Measurements from ENCODE around the gene PAX7. TPM values are rescaled to one million over a fixed set of nuclear protein-coding genes. Genes with fewer than 3 reads are reported as not detected.

The PAX7 gene
- total RNA-seq, 1 donor from 2014 or later = 0.05 TPM

- Histone ChIP-seq H3K27ac (ENCODE audit: low read depth, low read length) (no peak overlapping the region), H3K9ac (ENCODE audit: low read length) (no peak overlapping the region), H3K36me3 (ENCODE audit: insufficient read depth, low read length) (no peaks in the 10 kb centered on the region), H3K9me3 (ENCODE audit: insufficient read depth, low read depth, low read length) (no peaks in the 10 kb centered on the region), H3K79me2 (ENCODE audit: insufficient read depth, low read length) (no peaks in the 10 kb centered on the region), H3K4me1 (ENCODE audit: insufficient read depth, low read length) (no peaks in the 10 kb centered on the region), H3K27me3 (ENCODE audit: insufficient read depth, low read length) (peaks cover 66% of the 10 kb centered on the region), H3K4me3 (ENCODE audit: insufficient read depth, low read depth, low read length) (no peak overlapping the region), H4K20me1 (ENCODE audit: insufficient read depth, low read length) (no peaks in the 10 kb centered on the region), H3K4me2 (ENCODE audit: low read length) (no peak overlapping the region), H2AFZ (ENCODE audit: low read depth, low read length) (no peak overlapping the region)
- H3K36me3 Mint-ChIP-seq (ENCODE audit: low read depth, unreplicated experiment) = no peaks in the 10 kb centered on the region
- TF ChIP-seq EZH2 (IDR thresholded peaks at IDR 0.05; ENCODE audit: insufficient read depth, low read length) (no peak), CTCF (IDR thresholded peaks at IDR 0.05; ENCODE audit: insufficient read depth, low read depth, low read length) (no peak)
- FAIRE-seq (no peak), DNase-seq (ENCODE audit: low read depth) (no peak)
- H3K4me1 Mint-ChIP-seq (ENCODE audit: low read depth, unreplicated experiment) = peaks cover 7% of the 10 kb centered on the region
- peaks cover 12% of the 10 kb centered on the region for H3K9me3 Mint-ChIP-seq (ENCODE audit: unreplicated experiment)
- peaks cover 81% of the 10 kb centered on the region for H3K27me3 Mint-ChIP-seq (ENCODE audit: low read depth, unreplicated experiment)
- H3K27ac Mint-ChIP-seq (ENCODE audit: unreplicated experiment) = peak overlapping the region; percentile 75
- H3K4me3 Mint-ChIP-seq (ENCODE audit: unreplicated experiment) = no peak overlapping the region
These were observed 14.5 kb downstream of the PAX7 start for GRCh38 chr1:18644973-18645746.

- peaks cover 12% of the 10 kb centered on the region for H3K9me3 Mint-ChIP-seq (ENCODE audit: unreplicated experiment)
- Histone ChIP-seq H3K9me3 (ENCODE audit: insufficient read depth, low read depth, low read length) (no peaks in the 10 kb centered on the region), H4K20me1 (ENCODE audit: insufficient read depth, low read length) (no peaks in the 10 kb centered on the region), H3K27ac (ENCODE audit: low read depth, low read length) (no peak overlapping the region), H3K9ac (ENCODE audit: low read length) (no peak overlapping the region), H3K36me3 (ENCODE audit: insufficient read depth, low read length) (no peaks in the 10 kb centered on the region), H3K4me1 (ENCODE audit: insufficient read depth, low read length) (no peaks in the 10 kb centered on the region), H3K27me3 (ENCODE audit: insufficient read depth, low read length) (peaks cover 68% of the 10 kb centered on the region), H3K4me3 (ENCODE audit: insufficient read depth, low read depth, low read length) (no peak overlapping the region), H3K4me2 (ENCODE audit: low read length) (no peak overlapping the region), H3K79me2 (ENCODE audit: insufficient read depth, low read length) (no peaks in the 10 kb centered on the region), H2AFZ (ENCODE audit: low read depth, low read length) (no peak overlapping the region)
- H3K27me3 Mint-ChIP-seq (ENCODE audit: low read depth, unreplicated experiment) = peaks cover 82% of the 10 kb centered on the region
- H3K4me3 Mint-ChIP-seq (ENCODE audit: unreplicated experiment) = no peak overlapping the region
- peaks cover 9% of the 10 kb centered on the region for H3K4me1 Mint-ChIP-seq (ENCODE audit: low read depth, unreplicated experiment)
- DNase-seq (ENCODE audit: low read depth) (no peak), FAIRE-seq (no peak)
- peak overlapping the region; percentile 59 for H3K27ac Mint-ChIP-seq (ENCODE audit: unreplicated experiment)
- TF ChIP-seq EZH2 (IDR thresholded peaks at IDR 0.05; ENCODE audit: insufficient read depth, low read length) (no peak), CTCF (IDR thresholded peaks at IDR 0.05; ENCODE audit: insufficient read depth, low read depth, low read length) (no peak)
- no peaks in the 10 kb centered on the region for H3K36me3 Mint-ChIP-seq (ENCODE audit: low read depth, unreplicated experiment)
These were observed 15.1 kb downstream of the PAX7 start for GRCh38 chr1:18645747-18646090.

- Mint-ChIP-seq H3K27me3 (ENCODE audit: low read depth, unreplicated experiment) (peaks cover 82% of the 10 kb centered on the region), H3K27ac (ENCODE audit: unreplicated experiment) (peak overlapping the region; percentile 59), H3K9me3 (ENCODE audit: unreplicated experiment) (peaks cover 9% of the 10 kb centered on the region), H3K4me3 (ENCODE audit: unreplicated experiment) (no peak overlapping the region), H3K36me3 (ENCODE audit: low read depth, unreplicated experiment) (no peaks in the 10 kb centered on the region), H3K4me1 (ENCODE audit: low read depth, unreplicated experiment) (peaks cover 9% of the 10 kb centered on the region)
- DNase-seq (ENCODE audit: low read depth) = no peak
- no peaks in the 10 kb centered on the region for H3K4me1 ChIP-seq (ENCODE audit: insufficient read depth, low read length)
- TF ChIP-seq EZH2 (IDR thresholded peaks at IDR 0.05; ENCODE audit: insufficient read depth, low read length) (peak; percentile 68), CTCF (IDR thresholded peaks at IDR 0.05; ENCODE audit: insufficient read depth, low read depth, low read length) (no peak)
- no peak overlapping the region for H3K9ac ChIP-seq (ENCODE audit: low read length)
- FAIRE-seq = no peak
- H3K36me3 ChIP-seq (ENCODE audit: insufficient read depth, low read length) = no peaks in the 10 kb centered on the region
- no peaks in the 10 kb centered on the region for H3K9me3 ChIP-seq (ENCODE audit: insufficient read depth, low read depth, low read length)
- H3K27ac ChIP-seq (ENCODE audit: low read depth, low read length) = no peak overlapping the region
- H3K27me3 ChIP-seq (ENCODE audit: insufficient read depth, low read length) = peaks cover 65% of the 10 kb centered on the region
- no peak overlapping the region for H3K4me3 ChIP-seq (ENCODE audit: insufficient read depth, low read depth, low read length)
- H2AFZ ChIP-seq (ENCODE audit: low read depth, low read length) = no peak overlapping the region
- H4K20me1 ChIP-seq (ENCODE audit: insufficient read depth, low read length) = no peaks in the 10 kb centered on the region
- H3K79me2 ChIP-seq (ENCODE audit: insufficient read depth, low read length) = no peaks in the 10 kb centered on the region
- H3K4me2 ChIP-seq (ENCODE audit: low read length) = no peak overlapping the region
These were observed 15.6 kb downstream of the PAX7 start for GRCh38 chr1:18646091-18646785.

Data from astrocyte (in vitro differentiated cells and primary cell).